LNCAP (cell line): ENCODE data around the gene ERBB2.
A peak's percentile ranks its signal among the peaks of the same experiment; 100 is the strongest.

Experiments
- TF ChIP-seq, protein P1 (sequence below): fragments of 450-650 bp; IDR thresholded peaks from 2 replicates; pipeline ENCODE4 v1.5.1; 2017; ENCODE audit warnings: mild to moderate bottlenecking

Gene ERBB2

DNA sequence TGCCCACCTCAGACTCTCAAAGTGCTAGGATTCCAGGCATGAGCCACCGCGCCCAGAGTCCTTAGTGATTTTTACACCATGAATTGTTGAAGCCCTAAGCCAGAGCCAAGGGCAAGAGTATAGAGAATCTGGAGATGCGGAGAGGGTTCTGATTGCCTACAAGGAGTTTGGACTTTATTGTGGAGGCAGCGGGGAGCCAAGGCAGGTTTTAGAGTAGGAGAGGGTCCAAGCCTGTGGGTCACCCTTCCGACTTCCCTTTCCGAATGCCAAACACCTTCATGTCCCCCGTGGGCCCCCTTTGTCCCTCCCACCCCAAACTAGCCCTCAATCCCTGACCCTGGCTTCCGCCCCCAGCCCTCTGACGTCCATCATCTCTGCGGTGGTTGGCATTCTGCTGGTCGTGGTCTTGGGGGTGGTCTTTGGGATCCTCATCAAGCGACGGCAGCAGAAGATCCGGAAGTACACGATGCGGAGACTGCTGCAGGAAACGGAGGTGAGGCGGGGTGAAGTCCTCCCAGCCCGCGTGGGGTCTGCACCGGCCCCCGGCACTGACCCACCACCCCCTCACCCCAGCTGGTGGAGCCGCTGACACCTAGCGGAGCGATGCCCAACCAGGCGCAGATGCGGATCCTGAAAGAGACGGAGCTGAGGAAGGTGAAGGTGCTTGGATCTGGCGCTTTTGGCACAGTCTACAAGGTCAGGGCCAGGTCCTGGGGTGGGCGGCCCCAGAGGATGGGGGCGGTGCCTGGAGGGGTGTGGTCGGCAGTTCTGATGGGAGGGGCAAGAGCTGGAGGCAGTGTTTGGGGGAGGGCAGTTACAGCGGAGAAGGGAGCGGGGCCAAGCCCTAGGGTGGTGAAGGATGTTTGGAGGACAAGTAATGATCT lies 23.3 kb downstream of the ERBB2 start:
- TF ChIP-seq, protein P1, sequence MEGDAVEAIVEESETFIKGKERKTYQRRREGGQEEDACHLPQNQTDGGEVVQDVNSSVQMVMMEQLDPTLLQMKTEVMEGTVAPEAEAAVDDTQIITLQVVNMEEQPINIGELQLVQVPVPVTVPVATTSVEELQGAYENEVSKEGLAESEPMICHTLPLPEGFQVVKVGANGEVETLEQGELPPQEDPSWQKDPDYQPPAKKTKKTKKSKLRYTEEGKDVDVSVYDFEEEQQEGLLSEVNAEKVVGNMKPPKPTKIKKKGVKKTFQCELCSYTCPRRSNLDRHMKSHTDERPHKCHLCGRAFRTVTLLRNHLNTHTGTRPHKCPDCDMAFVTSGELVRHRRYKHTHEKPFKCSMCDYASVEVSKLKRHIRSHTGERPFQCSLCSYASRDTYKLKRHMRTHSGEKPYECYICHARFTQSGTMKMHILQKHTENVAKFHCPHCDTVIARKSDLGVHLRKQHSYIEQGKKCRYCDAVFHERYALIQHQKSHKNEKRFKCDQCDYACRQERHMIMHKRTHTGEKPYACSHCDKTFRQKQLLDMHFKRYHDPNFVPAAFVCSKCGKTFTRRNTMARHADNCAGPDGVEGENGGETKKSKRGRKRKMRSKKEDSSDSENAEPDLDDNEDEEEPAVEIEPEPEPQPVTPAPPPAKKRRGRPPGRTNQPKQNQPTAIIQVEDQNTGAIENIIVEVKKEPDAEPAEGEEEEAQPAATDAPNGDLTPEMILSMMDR: no peak

DNA sequence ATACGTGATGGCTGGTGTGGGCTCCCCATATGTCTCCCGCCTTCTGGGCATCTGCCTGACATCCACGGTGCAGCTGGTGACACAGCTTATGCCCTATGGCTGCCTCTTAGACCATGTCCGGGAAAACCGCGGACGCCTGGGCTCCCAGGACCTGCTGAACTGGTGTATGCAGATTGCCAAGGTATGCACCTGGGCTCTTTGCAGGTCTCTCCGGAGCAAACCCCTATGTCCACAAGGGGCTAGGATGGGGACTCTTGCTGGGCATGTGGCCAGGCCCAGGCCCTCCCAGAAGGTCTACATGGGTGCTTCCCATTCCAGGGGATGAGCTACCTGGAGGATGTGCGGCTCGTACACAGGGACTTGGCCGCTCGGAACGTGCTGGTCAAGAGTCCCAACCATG lies 24.9 kb downstream of the ERBB2 start:
- TF ChIP-seq, protein P1: no peak

DNA sequence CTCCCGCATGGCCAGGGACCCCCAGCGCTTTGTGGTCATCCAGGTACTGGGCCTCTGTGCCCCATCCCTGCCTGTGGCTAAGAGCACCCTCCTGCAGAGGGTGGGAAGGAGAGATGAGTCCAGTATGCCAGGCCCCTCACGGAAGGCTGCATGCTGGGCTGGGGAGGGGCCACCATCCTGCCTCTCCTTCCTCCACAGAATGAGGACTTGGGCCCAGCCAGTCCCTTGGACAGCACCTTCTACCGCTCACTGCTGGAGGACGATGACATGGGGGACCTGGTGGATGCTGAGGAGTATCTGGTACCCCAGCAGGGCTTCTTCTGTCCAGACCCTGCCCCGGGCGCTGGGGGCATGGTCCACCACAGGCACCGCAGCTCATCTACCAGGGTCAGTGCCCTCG lies 26.8 kb downstream of the ERBB2 start:
- TF ChIP-seq, protein P1: no peak

DNA sequence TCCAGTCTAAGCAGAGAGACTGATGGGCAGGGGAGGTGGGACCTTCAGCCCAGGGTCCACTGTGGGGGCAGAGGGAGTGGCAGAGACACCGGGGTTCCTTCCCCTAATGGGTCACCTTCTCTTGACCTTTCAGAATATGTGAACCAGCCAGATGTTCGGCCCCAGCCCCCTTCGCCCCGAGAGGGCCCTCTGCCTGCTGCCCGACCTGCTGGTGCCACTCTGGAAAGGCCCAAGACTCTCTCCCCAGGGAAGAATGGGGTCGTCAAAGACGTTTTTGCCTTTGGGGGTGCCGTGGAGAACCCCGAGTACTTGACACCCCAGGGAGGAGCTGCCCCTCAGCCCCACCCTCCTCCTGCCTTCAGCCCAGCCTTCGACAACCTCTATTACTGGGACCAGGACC lies 27.7 kb downstream of the ERBB2 start:
- TF ChIP-seq, protein P1: no peak

DNA sequence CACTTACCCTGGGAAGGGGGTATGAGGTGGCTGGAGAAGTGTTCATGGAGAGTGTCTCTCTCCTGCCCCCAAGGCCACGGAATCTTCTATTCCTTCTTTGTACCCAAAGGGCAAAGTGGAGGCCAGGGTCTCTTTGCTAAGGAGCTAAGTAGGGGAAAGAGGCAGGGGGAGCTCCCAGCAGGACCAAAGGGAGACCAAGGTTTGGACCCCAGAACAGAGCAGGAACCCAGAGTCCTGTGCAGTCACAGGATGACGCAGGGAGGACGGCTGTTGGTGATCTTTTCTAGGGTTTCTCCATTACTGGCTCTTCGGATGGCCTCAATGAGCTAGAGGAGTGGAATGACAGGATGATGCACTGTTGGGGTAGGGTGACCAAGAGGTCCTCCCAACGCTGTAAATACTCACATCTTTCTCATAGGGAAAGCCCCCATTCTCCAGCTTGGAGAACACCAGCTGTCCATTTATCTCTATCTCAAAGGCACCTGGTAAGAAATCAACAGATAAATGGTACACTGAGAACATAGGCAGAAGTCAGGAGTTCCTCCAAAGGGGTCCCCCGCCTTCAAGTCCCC lies 29.5 kb downstream of the ERBB2 start:
- TF ChIP-seq, protein P1: no peak

DNA sequence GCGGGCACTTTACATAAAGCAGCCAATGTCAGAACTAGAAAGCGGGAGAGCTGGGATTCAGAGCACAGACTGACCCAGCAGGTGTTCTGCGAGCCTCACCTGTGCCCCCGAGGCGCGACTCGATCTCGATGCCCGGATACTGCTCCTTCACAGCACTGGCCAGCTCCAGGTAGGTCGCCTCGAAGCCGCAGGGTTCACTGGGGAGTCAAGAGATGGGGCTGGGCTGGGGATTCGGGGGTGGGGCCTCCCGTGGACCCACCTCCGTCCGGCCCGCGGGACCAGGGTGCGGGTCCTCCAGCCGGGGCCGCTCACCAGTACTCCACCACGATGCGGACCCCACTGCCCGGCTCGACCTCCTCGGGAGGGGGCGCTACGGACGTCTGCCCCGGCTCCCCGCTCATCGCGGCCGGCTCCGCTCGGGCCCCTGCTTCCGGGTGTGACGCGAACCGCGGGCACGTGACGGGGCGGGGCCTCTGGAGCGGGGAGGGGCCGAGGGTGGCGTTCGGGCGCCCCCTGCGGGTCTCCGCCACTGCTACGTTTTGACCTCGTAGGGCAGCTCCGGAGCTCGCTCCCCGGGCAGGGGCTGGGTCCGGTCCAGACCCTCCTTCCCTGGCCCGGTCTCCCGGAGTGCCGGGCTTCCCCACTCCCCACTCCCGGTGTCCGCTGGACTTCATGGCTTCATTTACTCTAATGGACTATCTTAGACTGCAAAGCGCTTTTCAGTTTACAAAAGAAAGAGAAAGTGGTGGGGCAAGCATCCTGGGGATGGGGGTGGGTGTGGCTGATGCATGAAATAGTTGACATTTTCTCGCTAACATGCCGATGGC lies 30.4 kb downstream of the ERBB2 start, which contains the start of gene MIEN1:
MIEN1 (minus strand) TSS at position 438 of the 827 bp plus-strand sequence; CDS start at position 401, 37 bp downstream.
- TF ChIP-seq, protein P1: peak; percentile 79

DNA sequence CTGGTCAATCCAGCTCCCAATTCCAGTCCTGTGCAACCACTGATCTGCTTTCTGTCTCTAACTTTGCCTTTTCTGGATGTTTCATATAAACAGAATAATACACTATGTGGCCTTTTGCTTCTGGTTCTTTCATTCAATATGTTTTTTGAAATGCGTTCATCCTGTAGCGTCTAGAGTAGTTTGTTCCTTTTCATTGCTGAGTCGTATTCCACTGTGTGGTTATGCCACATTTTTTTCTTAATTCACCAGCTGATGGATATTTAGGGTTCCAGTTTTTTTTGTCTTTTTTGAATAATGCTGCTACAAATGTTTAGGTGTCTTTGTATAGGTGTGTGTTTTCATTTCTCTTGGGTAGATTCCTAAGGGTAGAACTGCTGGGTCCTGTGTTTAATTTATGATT lies 32.7 kb downstream of the ERBB2 start:
- TF ChIP-seq, protein P1: no peak
